H9 (cell line): ENCODE results near the gene PFDN5. TPM values are rescaled to one million over a fixed set of nuclear protein-coding genes. Genes with fewer than 3 reads are reported as not detected.

Experiments
- DNase-seq: peaks from one replicate; pipeline ENCODE4 v3.0.0-alpha.2; 2017
- H2AFZ ChIP-seq: one replicate; pipeline ENCODE4 v1.6.1; 2013; ENCODE audit warnings: mild to moderate bottlenecking, low read length, control low read depth, moderate library complexity
- H2AK5ac ChIP-seq: 2 replicates; pipeline ENCODE4 v1.6.1; 2013; ENCODE audit warnings: low read length, control low read depth, mixed read lengths; ENCODE audit not compliant: insufficient read length
- H2BK120ac ChIP-seq: one replicate; pipeline ENCODE4 v1.6.1; 2013; ENCODE audit warnings: low read depth, mild to moderate bottlenecking, low read length, control low read depth, inconsistent platforms; ENCODE audit not compliant: poor library complexity, severe bottlenecking
- H2BK12ac ChIP-seq: 2 replicates; pipeline ENCODE4 v1.6.1; 2013; ENCODE audit warnings: low read length, control low read depth, mixed read lengths, low read depth; ENCODE audit not compliant: insufficient read length
- H2BK15ac ChIP-seq: 2 replicates; pipeline ENCODE4 v1.6.1; 2013; ENCODE audit warnings: low read depth, low read length, control low read depth
- H2BK20ac ChIP-seq: one replicate; pipeline ENCODE4 v1.6.1; 2013; ENCODE audit warnings: low read depth, mild to moderate bottlenecking, low read length, control low read depth, inconsistent platforms; ENCODE audit not compliant: poor library complexity, severe bottlenecking
- H2BK5ac ChIP-seq: 2 replicates; pipeline ENCODE4 v1.6.1; 2013; ENCODE audit warnings: low read length, control low read depth, mixed read lengths; ENCODE audit not compliant: insufficient read length
- H3K14ac ChIP-seq: 2 replicates; pipeline ENCODE4 v1.6.1; 2013; ENCODE audit warnings: low read length, control low read depth; ENCODE audit not compliant: insufficient read depth
- H3K18ac ChIP-seq: 2 replicates; pipeline ENCODE4 v1.6.1; 2013; ENCODE audit warnings: low read depth, mild to moderate bottlenecking, mixed read lengths, low read length, control low read depth; ENCODE audit not compliant: insufficient read length
- H3K23ac ChIP-seq: 2 replicates; pipeline ENCODE4 v1.6.1; 2013; ENCODE audit warnings: low read length, control low read depth, mixed read lengths, low read depth; ENCODE audit not compliant: insufficient read length
- H3K23me2 ChIP-seq: 2 replicates; pipeline ENCODE4 v1.6.1; 2013; ENCODE audit warnings: low read depth, mild to moderate bottlenecking, mixed read lengths, low read length, control low read depth; ENCODE audit not compliant: insufficient read length, poor library complexity, severe bottlenecking
- H3K27ac ChIP-seq: 2 replicates; pipeline ENCODE4 v1.5.1; 2013; ENCODE audit warnings: low read length, control low read depth, mixed read lengths, low read depth; ENCODE audit not compliant: insufficient read length
- H3K27me3 ChIP-seq: 2 replicates; pipeline ENCODE4 v1.6.1; 2013; ENCODE audit warnings: low read length, control low read depth, inconsistent platforms; ENCODE audit not compliant: insufficient read depth
- H3K4ac ChIP-seq: 2 replicates; pipeline ENCODE4 v1.6.1; 2013; ENCODE audit warnings: low read depth, mild to moderate bottlenecking, control low read depth, inconsistent platforms, low read length, moderate library complexity
- H3K4me1 ChIP-seq: 2 replicates; pipeline ENCODE4 v1.6.1; 2013; ENCODE audit warnings: low read length, control low read depth, inconsistent platforms; ENCODE audit not compliant: insufficient read depth
- H3K4me2 ChIP-seq: 2 replicates; pipeline ENCODE4 v1.6.1; 2013; ENCODE audit warnings: low read length, control low read depth, mixed read lengths; ENCODE audit not compliant: insufficient read length, insufficient read depth
- H3K56ac ChIP-seq: 2 replicates; pipeline ENCODE4 v1.6.1; 2013; ENCODE audit warnings: low read depth, mild to moderate bottlenecking, mixed read lengths, low read length, control low read depth; ENCODE audit not compliant: insufficient read length
- H3K79me1 ChIP-seq: 2 replicates; pipeline ENCODE4 v1.6.1; 2013; ENCODE audit warnings: low read depth, mild to moderate bottlenecking, moderate library complexity, low read length, control low read depth, inconsistent platforms; ENCODE audit not compliant: insufficient read depth, poor library complexity, severe bottlenecking
- H3K79me2 ChIP-seq: 2 replicates; pipeline ENCODE4 v1.6.1; 2013; ENCODE audit warnings: low read length, control low read depth, inconsistent platforms; ENCODE audit not compliant: insufficient read depth
- H3K9ac ChIP-seq: 2 replicates; pipeline ENCODE4 v1.6.1; 2013; ENCODE audit warnings: low read length, control low read depth, mixed read lengths; ENCODE audit not compliant: insufficient read length; ENCODE audit errors: extremely low read depth
- H3K9me3 ChIP-seq: one replicate; pipeline ENCODE4 v1.6.1; 2013; ENCODE audit warnings: low read depth, low read length, inconsistent platforms; ENCODE audit not compliant: control insufficient read depth
- H3T11ph ChIP-seq: one replicate; pipeline ENCODE4 v1.6.1; 2013; ENCODE audit warnings: mild to moderate bottlenecking, low read length, control low read depth, inconsistent platforms
- H4K20me1 ChIP-seq: one replicate; pipeline ENCODE4 v1.6.1; 2013; ENCODE audit not compliant: control insufficient read depth, insufficient read length, insufficient read depth
- H4K5ac ChIP-seq: 2 replicates; pipeline ENCODE4 v1.6.1; 2013; ENCODE audit warnings: low read depth, mild to moderate bottlenecking, mixed read lengths, low read length, control low read depth; ENCODE audit not compliant: insufficient read length
- H4K8ac ChIP-seq: replicated peaks from 2 replicates; pipeline ENCODE4 v1.6.1; 2013; ENCODE audit warnings: low read length, control low read depth, mixed read lengths, low read depth; ENCODE audit not compliant: insufficient read length
- H4K91ac ChIP-seq: 2 replicates; pipeline ENCODE4 v1.6.1; 2013; ENCODE audit warnings: low read depth, mild to moderate bottlenecking, moderate library complexity, mixed read lengths, low read length, control low read depth; ENCODE audit not compliant: insufficient read length
- H3K27ac Mint-ChIP-seq, 3 experiments: 2 replicates in 2 of 3; 3 replicates in 1 of 3; pipeline ENCODE4 v1.8.0; 2020 to 2021; ENCODE audit warnings: mixed read lengths in 3 of 3, mild to moderate bottlenecking in 1 of 3, moderate library complexity in 1 of 3
- H3K27me3 Mint-ChIP-seq: 2 replicates; pipeline ENCODE4 v1.8.0; 2021; ENCODE audit warnings: low read depth, mild to moderate bottlenecking, moderate library complexity, mixed read lengths
- H3K36me3 Mint-ChIP-seq, 3 experiments: 2 replicates in 2 of 3; 3 replicates in 1 of 3; pipeline ENCODE4 v1.8.0; 2020 to 2021; ENCODE audit warnings: low read depth in 3 of 3, mixed read lengths in 3 of 3; ENCODE audit not compliant: insufficient read depth in 1 of 3
- H3K4me1 Mint-ChIP-seq, 2 experiments: 2 replicates each; pipeline ENCODE4 v1.8.0; 2020; ENCODE audit warnings: mixed read lengths in 2 of 2
- H3K4me3 Mint-ChIP-seq, 2 experiments: 2 replicates in 1 of 2; 3 replicates in 1 of 2; pipeline ENCODE4 v1.8.0; 2020 to 2021; ENCODE audit warnings: mild to moderate bottlenecking in 2 of 2, mixed read lengths in 2 of 2, moderate library complexity in 1 of 2
- H3K9me3 Mint-ChIP-seq, 2 experiments: 2 replicates in 1 of 2; 3 replicates in 1 of 2; pipeline ENCODE4 v1.8.0; 2020; ENCODE audit warnings: mild to moderate bottlenecking in 2 of 2, mixed read lengths in 2 of 2, moderate library complexity in 1 of 2
- WGBS: extraction: QIAGEN DNeasy Blood & Tissue Kit; methylation state at CpG from one replicate; pipeline ENCODE4 v1.1.7; 2013; ENCODE audit warnings: missing lambda C conversion rate, low lambda C conversion rate, mixed read lengths; ENCODE audit not compliant: insufficient read length; ENCODE audit errors: extremely low coverage; 5-methylcytosine and 5-hydroxymethylcytosine counted together
- total RNA-seq: library from RNA; stranded (reverse); gene quantifications from 2 replicates; pipeline ENCODE4 v1.2.1, GENCODE V29; 2021
- TF ChIP-seq, protein P1 (sequence below): fragments of 200-600 bp; sonication (generic); conservative IDR thresholded peaks from 3 replicates; pipeline ENCODE4 v1.8.0; 2021; ENCODE audit warnings: antibody characterized with exemption, mild to moderate bottlenecking

Gene PFDN5
- total RNA-seq, 1 experiment from 2014 or later: 285 TPM

- Histone ChIP-seq H3K9me3 (no peaks in the 10 kb centered on the region), H2AFZ (no peak overlapping the region), H2BK12ac (no peak overlapping the region), H4K20me1 (no peaks in the 10 kb centered on the region), H4K5ac (no peak overlapping the region), H3K23ac (no peak overlapping the region), H2BK20ac (no peak overlapping the region), H4K91ac (no peak overlapping the region), H3K4me2 (peak overlapping the region; percentile 84), H2BK15ac (no peak overlapping the region), H3K14ac (no peak overlapping the region), H3K79me1 (no peaks in the 10 kb centered on the region), H3K56ac (no peak overlapping the region), H3K27ac (no peak overlapping the region), H3K9ac (no peak overlapping the region), H2BK120ac (no peak overlapping the region), H3K79me2 (no peaks in the 10 kb centered on the region), H3K27me3 (no peaks in the 10 kb centered on the region), H3K18ac (no peak overlapping the region), H2BK5ac (no peak overlapping the region), H3K23me2 (peaks cover 15% of the 10 kb centered on the region), H2AK5ac (no peak overlapping the region), H4K8ac (no peak overlapping the region), H3K4ac (no peak overlapping the region), H3K4me1 (no peaks in the 10 kb centered on the region), H3T11ph (no peak overlapping the region)
- no peak for DNase-seq
- Mint-ChIP-seq H3K27me3 (peaks cover 56% of the 10 kb centered on the region), H3K9me3 (no peaks in the 10 kb centered on the region; a peak in 1 of 5 replicates), H3K27ac (no peak overlapping the region), H3K4me3 (peak overlapping the region; percentile 84 to 95), H3K36me3 (no peaks in the 10 kb centered on the region), H3K4me1 (peaks cover 18% of the 10 kb centered on the region in 2 experiments)
- WGBS: no CpG with 5 or more reads among the region's 10 CpGs
- TF ChIP-seq, protein P1, sequence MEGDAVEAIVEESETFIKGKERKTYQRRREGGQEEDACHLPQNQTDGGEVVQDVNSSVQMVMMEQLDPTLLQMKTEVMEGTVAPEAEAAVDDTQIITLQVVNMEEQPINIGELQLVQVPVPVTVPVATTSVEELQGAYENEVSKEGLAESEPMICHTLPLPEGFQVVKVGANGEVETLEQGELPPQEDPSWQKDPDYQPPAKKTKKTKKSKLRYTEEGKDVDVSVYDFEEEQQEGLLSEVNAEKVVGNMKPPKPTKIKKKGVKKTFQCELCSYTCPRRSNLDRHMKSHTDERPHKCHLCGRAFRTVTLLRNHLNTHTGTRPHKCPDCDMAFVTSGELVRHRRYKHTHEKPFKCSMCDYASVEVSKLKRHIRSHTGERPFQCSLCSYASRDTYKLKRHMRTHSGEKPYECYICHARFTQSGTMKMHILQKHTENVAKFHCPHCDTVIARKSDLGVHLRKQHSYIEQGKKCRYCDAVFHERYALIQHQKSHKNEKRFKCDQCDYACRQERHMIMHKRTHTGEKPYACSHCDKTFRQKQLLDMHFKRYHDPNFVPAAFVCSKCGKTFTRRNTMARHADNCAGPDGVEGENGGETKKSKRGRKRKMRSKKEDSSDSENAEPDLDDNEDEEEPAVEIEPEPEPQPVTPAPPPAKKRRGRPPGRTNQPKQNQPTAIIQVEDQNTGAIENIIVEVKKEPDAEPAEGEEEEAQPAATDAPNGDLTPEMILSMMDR: no peak
Observed at GRCh38 chr12:53345486-53346188, 50.3 kb downstream of the PFDN5 start.
